UCSD-AML1 (cell line): ENCODE measurements around the gene CNGA1.
"Not testable (repeated sequence)": the region's sequence is repeated elsewhere in the genome, so short reads cannot be mapped to it uniquely, and the experiment has no call there.

Source experiments
- DNase-seq: peaks from one replicate; lab custom pipeline; 2025; ENCODE audit not compliant: unreplicated experiment; lab: John Stamatoyannopoulos, UW

The CNGA1 gene

DNA sequence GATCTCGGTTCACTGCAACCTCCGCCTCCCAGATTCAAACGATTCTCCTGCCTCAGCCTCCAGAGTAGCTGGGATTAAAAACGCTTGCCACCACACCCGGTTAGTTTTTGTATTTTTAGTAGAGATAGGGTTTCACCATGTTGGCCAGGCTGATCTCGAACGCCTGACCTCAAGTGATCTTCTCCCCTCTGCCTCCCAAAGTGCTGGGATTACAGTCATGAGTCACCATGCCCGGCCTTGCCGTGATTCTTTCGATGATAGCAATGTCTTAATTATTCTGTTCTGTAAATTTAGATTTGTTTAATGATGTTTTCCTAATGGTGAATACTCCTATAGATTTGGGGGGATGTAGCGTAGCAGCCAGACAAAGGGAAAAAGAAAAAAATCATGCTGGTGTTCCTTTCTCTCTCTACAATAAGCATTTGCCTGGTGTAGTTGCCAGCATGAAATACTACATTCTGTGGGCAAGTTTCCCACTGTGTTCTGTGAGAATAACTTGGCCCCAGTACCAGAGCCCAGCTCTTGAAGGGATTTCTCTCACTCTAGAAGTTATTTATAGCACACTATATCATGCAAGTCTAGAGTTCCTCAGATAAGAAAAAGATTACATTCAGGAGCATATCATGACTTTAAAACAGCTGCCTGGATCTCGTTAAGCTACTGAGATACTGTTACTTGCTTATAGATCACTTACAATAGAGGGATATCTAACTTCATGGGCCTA, 15.5 kb upstream of the CNGA1 start:
- DNase-seq, result no peak

DNA sequence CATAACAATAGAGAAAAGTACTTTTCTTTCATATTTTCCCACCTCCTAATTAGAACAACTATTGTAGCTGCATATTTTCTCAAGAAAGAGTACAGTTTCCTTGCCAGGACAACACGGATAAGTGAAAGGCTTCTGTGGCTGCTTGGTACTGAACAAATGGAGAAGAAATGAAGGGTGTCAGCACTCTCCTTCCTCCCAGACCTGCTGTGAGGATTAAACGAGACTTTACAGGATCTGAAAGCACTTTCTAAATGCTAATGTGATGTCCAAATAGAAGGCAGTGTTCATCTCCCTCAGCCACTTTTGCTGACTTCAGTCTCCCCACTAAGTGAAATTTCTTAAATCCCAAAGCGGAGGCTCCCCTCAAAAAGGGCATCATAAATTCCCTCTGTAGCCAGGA, 14.0 kb upstream of the CNGA1 start:
- DNase-seq, result no peak

DNA sequence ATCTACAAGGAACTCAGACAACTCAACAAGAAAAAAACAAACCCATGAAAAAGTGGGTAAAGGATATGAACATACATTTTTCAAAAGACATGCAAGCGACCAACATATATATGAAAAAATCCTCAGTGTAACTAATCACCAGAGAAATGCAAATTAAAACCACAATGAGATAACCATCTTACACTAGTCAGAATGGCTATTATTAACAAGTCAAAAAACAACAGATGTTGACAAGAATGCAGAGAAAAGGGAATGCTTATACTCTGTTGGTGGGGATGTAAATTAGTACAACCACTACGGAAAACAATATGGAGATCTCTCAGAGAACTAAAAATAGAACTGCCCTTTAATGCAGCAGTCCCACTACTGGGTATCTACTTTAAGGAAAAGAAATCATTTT, 12.2 kb upstream of the CNGA1 start:
- no peak for DNase-seq

DNA sequence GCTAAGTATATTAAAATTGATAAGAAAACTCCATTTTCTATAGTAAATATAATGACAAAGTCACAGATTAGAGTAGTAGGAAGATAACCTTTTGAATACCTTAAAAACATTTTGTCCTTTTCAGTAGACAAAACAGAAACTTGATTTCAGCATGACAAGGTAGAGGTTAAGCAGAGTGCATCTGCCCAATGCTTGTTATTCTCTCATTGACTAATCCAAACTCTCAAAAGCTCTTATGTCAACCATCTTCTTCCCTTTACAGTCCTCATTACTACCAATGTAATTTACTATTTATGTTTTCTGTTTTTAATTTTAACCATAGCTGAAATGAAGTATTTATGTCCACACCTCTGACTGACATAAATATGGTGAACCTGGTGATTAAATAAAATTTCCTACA, 11.2 kb upstream of the CNGA1 start:
- no peak for DNase-seq

DNA sequence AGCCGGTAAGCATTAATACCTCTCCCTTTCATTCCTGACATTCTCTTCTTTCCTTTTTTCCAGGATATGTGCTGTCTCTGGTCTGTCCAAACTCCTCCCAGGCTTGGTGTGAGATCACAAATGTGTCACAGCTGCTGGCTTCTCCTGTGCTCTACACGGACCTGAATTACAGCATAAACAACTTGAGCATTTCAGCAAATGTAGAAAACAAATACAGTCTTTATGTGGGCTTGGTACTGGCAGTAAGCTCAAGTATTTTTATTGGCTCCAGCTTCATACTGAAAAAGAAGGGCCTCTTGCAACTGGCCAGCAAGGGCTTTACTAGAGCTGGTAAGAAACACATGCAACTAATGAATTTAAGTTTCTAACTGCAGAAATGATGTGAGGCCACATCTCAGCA, 8.5 kb upstream of the CNGA1 start:
- no peak for DNase-seq

DNA sequence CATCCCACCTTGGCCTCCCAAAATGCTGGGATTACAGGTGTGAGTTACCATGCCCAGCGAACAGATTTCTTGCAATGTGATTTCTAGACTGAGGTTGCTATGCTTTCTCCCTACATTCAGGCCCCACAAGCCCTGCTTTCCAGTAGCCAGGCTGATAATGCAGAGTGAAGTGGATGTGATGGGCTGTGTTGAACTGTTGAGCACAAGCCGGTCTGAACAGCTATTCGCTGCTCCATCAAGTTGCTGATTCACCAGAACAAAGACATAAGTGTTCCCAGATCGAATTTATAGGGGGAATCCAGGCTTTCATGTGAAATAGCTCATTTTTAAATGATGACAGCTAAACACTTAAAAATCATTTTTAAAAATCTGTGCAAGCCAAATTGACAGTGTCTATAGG, 8.0 kb upstream of the CNGA1 start:
- DNase-seq, result no peak

DNA sequence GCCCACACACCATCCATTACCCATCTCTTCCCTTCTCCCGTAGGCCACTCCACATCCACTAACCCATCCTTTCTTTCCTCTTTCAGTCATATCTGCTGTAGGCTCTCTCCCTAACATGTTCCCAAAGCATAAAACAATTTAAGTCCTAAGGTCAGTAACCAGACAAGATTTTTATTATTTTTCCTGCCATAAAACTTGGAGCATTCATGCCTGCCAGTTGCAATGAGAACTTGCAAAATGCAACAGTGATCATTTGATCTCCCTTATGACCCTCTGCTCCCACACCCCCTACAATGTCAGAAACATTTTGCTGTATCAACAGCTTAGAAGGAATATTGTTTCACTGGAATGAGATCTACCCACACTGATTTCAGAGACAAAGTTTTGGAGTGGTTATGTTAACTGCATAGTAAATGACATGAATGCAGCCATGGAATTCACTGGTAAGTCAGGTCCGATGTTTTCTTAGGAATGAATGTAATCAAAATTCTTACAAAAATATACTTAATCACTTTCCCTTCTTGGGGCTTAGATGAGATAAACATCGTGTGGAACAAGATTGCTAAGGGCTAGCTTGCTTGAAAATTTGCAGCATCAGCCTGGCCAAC, 5.8 kb upstream of the CNGA1 start:
- DNase-seq, result no peak

DNA sequence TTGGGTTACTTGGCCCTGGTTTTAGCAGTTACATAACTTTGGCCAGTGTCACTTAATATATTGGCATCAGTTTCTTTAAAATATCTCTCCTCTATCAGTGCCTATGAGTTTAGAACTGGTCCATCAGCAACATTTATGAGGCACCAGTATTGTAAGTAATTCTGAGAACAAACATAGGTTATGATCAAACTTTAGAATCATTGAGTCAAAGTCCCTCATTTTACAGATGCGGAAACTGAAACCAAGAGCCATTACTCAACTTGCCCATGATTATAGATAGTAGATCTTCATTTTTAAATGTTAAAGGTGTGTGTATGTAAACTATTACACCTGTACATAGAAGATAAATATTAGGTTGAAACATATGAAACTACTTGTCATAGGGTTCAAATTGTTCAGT, 4.6 kb upstream of the CNGA1 start:
- DNase-seq, result no peak

DNA sequence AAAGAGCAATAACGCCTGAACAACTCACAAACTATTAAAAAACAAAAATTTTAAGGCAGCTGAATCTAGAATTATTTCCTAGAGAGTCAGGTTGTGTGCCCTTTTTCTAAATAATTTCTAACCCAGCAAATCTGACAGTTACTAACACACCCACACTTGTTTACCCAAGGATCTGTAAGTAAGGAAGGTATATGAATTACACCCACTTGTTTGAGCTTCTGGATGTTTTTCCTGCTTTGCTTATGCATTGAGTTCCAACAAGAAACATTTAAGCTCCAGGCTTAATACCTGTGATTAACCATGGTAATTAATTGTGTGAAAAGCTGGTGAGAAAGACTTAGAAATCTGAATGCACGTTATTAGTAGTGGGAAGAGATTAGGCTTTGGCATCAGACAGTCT, 1.6 kb upstream of the CNGA1 start:
- DNase-seq, result no peak

DNA sequence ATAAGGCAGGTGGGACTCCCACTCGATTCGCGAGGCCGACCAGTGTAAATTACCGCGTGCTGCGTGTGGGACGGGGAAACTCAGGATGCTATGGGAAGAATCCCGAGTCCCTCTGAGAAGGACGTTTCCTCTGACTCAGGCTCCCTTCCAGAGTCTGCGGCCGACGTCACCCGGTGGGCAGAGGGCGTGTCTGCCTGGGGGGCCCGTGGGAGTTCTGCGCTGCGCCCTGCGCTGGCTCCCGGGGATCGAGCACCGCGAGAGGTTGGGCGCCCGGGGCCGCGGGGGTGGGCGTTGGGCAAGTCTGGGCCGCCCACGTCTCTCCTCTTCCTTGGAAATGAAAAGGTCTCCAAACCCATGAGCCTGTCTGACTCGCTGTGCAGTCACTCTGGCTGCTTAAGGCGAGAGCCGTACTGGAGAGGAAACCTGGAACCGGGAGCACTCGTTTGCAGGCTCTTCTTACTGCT, 659 bp upstream of the CNGA1 start:
- DNase-seq, result peak; percentile 36

DNA sequence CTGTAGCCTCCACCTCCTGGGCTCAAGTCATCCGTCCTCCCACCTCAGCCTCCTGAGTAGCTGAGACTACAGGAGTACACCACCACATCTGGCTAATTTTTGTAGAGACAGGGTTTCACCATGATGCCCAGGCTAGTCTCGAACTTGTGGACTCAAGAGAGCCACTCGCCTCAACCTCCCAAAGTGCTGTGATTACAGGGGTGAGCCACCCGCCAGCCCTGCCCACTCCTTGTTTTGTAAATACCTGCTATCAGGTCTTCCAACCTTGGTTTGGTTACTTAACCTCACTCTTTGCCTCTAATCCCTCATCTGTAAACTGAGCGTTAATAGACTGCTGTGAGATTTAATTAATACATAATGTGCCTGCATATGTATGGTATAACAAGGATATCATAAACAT, 803 bp downstream of the CNGA1 start:
- no peak for DNase-seq

DNA sequence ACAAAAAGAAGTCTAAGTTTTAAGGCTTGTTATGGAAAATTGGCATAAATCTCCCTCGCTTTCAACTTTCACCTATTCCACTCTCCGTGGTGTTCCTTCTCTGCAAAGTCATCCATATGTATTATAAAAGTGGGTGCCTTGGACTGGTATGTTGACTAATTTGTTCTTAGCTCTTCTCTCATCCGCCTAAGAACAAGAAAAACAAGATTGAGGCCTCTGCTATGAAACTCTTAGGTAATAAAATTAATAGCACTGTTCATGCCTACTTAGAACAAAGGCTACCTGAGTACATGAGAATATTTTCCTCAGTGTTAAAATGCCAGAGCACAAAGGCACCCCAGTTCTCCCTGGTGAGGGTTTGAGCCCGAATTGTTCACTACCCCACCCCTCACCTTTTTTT, 1.3 kb downstream of the CNGA1 start:
- no peak for DNase-seq

DNA sequence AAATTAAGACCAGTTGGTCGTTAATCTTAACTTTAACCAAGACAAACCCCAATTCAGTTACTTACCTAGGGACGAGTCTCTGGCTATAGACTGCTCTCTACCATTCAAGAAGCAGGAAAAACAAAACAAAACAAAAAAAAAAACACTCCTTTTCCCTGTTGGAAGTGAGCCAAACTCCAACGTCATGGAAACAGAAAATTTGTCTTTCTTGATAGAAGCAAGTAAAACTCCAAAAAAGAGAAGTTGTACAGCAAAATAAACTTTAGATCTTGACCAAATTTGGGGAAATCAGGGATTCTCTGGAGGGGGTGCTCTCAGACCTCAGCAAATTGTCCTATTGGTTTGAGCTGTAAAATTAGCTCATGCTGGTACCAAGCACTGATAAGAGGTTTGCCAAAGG, 3.7 kb downstream of the CNGA1 start:
- no peak for DNase-seq

DNA sequence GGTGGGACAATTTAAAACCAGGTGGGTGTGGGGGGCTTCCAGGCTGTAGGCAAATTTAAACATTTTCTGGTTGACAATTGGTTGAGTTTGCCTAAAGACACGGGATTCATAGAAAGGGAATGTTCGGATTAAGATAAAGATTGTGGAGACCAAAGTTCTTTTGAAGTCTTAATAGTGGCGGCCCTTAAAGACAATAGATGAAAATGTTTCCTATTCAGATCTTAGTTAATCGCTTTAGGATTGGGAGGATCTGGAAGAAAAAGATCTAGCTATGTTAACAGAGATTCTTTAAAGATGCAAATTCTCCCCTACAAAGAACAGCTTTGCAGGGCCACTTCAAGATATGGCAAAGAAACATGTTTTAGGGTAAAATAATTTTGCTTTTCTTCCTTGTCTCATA, 4.8 kb downstream of the CNGA1 start:
- no peak for DNase-seq

DNA sequence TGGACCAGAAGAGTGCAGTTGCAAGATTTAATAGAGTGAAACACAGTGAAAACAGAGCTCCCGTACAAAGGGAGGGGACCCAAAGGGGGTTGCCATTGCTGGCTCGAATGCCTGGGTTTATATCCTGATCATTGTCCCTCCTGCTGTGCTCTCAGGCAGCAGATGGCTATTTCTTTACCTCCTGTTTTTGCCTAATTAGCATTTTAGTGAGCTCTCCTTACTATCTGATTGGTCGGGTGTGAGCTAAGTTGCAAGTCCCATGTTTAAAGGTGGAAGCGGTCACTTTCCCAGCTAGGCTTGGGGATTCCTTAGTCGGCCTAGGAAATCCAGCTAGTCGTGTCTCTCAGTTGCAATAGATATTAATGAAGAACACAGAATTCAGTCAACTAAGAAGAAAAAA, 5.6 kb downstream of the CNGA1 start:
- DNase-seq, result not testable (repeated sequence)

DNA sequence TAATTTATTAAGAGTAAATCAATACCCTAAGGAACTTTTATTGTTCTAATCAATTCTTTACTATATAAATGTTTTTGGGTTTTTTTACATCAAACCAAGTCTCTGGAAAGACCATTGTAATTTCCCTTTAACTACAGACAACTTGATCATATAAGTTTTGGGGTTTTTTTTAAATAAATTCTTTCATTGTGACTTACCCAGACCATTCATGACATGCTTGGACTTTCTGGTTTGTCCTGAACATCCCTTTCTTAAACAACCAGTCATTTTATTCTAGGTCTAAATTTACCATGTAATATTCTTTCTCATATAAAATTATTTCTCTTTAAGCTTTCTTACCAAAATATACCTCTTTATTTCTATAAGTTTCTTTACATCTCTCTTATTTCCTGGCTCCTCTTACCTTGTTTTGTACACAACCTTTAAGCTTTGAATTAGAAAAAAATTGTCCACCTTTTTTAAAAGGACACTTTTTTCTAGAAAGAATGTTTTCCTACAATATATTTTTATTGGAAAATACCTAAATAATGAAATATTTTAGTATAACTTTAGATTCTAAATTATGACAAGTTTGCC, 8.4 kb downstream of the CNGA1 start:
- DNase-seq, result no peak

DNA sequence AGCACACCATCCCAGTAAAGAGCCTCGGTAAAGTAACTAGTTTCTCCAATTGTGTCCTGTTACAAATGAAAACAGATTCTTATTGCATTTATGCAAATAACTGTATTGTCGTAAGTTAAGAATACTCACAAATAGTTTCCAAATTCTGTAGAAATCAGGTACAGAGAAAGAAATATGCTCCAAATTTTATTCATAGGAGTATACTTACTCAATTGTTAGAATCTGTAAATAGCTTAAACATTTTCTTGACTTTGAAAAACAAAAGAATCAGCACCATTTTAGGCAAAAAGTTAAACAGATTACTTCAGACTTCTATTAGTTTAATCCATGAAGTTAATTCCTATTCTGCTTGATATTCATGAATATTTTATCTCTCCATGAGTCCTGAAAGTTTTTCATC, 10.7 kb downstream of the CNGA1 start:
- DNase-seq, result no peak

DNA sequence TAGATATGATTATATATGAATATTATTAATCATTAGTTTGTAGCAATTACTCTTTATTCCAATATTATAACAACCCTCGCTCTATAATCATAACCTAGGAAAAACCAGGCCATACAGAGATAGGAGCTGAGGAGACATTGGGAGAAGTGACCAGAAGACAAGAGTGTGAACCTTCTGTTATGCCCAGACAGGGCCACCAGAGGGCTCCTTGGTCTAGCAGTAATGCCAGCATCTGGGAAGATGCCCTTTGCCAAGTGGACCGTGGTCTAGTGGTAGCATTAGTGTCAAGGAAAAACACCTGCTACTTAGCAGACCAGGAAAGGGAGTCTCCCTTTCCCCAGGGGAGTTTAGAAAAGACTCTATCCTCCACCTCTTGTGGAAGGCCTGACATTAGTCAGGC, 12.9 kb downstream of the CNGA1 start:
- peak; percentile 40 for DNase-seq

DNA sequence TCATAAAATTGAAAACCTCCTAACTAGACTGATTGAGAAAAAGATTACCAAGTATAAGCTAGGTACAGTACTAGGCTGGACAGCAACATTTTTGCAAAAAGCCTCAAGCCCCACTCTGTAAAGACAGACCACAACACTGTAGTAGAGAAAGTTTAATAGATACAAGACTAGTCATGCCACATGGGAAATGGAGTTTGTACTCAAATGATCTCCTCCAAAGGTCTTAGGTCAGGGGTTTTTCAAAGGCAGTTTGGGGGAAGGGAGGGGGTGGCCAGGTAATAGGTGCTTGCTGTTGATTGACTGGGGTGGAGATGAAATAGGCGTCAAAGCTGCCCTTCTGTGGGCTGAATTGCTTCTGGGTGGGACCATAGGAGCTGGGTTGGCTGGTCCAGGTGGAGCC, 14.2 kb downstream of the CNGA1 start:
- DNase-seq, result no peak

DNA sequence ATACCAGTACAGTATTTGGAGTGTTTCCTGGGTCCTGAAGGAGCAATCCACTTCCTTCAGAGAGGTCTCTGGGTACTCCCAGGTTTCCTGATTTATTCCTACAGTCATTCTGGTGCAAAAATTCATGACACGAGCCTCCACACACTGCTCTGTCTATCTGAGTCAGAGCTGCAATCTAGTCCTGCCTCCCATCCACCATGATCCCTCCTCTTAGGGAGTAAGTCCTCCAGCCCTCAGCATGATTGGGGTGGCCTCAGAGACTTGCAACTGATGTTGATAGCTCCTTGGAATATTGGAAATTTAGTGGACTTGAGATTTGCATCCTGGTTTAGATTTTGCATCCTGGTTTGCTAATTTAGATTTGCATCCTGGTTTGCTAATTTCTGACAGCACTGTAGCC, 20.5 kb downstream of the CNGA1 start:
- no peak for DNase-seq

DNA sequence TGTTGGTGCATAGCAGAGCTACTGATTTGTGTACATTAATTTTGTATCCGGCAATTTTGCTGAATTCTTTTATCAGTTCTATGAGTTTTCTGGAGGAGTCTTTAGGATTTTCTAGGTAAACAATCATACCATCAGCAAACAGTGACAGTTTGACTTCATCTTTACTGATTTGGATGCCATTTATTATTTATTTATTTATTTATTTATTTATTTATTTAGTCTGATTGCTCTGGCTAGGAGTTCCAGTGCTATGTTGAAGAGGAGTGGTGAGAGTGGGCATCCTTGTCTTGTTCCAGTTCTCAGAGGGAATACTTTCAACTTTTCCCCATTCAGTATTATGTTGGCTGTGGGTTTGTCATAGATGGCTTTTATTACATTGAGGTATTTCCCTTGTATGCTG, 24.0 kb downstream of the CNGA1 start:
- DNase-seq, result not testable (repeated sequence)

DNA sequence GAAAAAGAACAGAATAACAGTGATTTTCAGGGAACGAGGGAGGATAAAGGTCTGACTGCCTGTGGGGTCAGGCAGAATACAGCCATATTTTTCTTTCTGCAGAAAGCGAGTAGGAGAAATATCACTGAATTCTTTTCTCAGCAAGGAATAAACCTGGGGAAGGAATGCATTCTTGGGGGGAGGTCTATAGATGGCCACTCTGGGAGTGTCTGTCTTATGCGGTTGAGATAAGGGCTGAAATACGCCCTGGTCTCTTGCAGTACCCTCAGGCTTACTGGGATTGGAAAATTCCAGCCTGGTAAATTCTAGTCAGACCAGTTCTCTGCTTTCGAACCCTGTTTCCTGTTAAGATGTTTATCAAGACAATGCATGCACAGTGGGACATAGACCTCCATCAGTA, 26.3 kb downstream of the CNGA1 start:
- no peak for DNase-seq

DNA sequence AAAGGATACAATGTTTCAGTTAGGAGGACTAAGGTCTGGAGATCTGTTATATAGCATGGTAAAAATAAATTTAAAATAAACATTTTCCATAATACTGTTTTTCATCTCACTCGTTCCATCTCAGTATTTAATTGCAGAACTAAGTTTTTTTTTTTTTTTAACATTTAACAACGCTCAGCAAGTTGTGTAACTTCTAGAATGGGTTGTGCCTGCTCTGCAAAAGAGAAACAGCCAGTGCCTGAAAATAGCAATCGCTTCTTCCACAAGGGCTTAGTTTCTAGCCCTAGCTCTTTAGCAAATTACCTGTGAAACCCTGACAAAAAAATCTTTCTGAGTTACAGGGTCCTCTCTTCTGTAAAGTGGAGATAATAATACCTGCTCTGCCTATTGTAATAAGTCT, 41.9 kb downstream of the CNGA1 start:
- no peak for DNase-seq
